ENCODE measurements around the gene CC2D1A. TPM values are rescaled to one million over a fixed set of nuclear protein-coding genes. Genes with fewer than 3 reads are reported as not detected.

The CC2D1A gene
- total RNA-seq = 10 to 100 TPM; 19.9 to 39.5 TPM
- 10 to 100 TPM; 19.3 to 38.9 TPM for polyA plus RNA-seq
- long read RNA-seq, donor 1, partial matches to known transcripts = 5 of 5 reads
- long read RNA-seq, donor 1, other reads (novel, unspliced or antisense) = 0 of 5 reads
- long read RNA-seq, donor 2 = 0 reads
- long read RNA-seq, donor 3, partial matches to known transcripts = 0 of 2 reads
- long read RNA-seq, donor 3, other reads (novel, unspliced or antisense) = 0 of 2 reads
- long read RNA-seq, donor 4, partial matches to known transcripts = 6 of 6 reads
- long read RNA-seq, donor 4, other reads (novel, unspliced or antisense) = 0 of 6 reads
- long read RNA-seq, donor 5, partial matches to known transcripts = 10 of 11 reads
- long read RNA-seq, donor 5, other reads (novel, unspliced or antisense) = 0 of 11 reads

GRCh38 chr19:13905634-13906520 is at the start of gene CC2D1A, which contains the start of gene BRME1:
Gene CC2D1A (plus strand): TSS chr19:13906201. CDS start chr19:13906442, 241 bp downstream.
Gene BRME1 (minus strand): TSS chr19:13906117. CDS start chr19:13904892, 1,225 bp downstream.
- H3K9me3 ChIP-seq (ENCODE audit: control insufficient read depth in 4 of 4, insufficient read depth in 3 of 4, low read length in 3 of 4) = no peaks in the 10 kb centered on the region
- peaks cover 0 to 11% (median 3%) of the 10 kb centered on the region in 5 donors for H3K4me1 ChIP-seq (ENCODE audit: control insufficient read depth in 5 of 5, insufficient read depth in 5 of 5, low read length in 5 of 5)
- peak; percentile 98 for ATAC-seq (ENCODE audit: insufficient read depth, low FRiP score)
- peak within 1 kb of the TSS in 1 of 2 donors; percentile 82 for H3K27ac ChIP-seq (ENCODE audit: low read depth in 1 of 2, low read length in 1 of 2)
- peak; percentile 84 to 91 (median 91) for DNase-seq
- H3K9ac ChIP-seq (ENCODE audit: insufficient read depth in 1 of 2, low read length in 2 of 2) = peak within 1 kb of the TSS; percentile 28 to 49
- no peak for TF ChIP-seq CTCF (IDR thresholded peaks at IDR 0.05; ENCODE audit: control extremely low read depth, extremely low read depth)
- H3K4me3 ChIP-seq = peak within 1 kb of the TSS; percentile 97
- H3K27me3 ChIP-seq (ENCODE audit: control insufficient read depth in 3 of 3, insufficient read depth in 3 of 3, low read length in 2 of 3) = no peaks in the 10 kb centered on the region
- H3K36me3 ChIP-seq (ENCODE audit: control insufficient read depth in 4 of 4, insufficient read depth in 4 of 4, low read length in 4 of 4) = peaks cover 0 to 8% (median 0%) of the 10 kb centered on the region in 4 donors
- WGBS, 2 donors = 5 to 8% methylated on average over 74 to 86 of the region's 86 CpGs

- H3K4me1 ChIP-seq (ENCODE audit: control insufficient read depth in 5 of 5, insufficient read depth in 5 of 5, low read length in 5 of 5) = peaks cover 0 to 6% (median 4%) of the 10 kb centered on the region in 5 donors
- WGBS, 2 donors = 72 to 76% methylated on average over 2 of the region's 2 CpGs
- H3K27ac ChIP-seq (ENCODE audit: low read depth in 1 of 2, low read length in 1 of 2) = peak overlapping the region in 1 of 2 donors; percentile 47
- H3K36me3 ChIP-seq (ENCODE audit: control insufficient read depth in 4 of 4, insufficient read depth in 4 of 4, low read length in 4 of 4) = no peaks in the 10 kb centered on the region
- TF ChIP-seq CTCF (IDR thresholded peaks at IDR 0.05; ENCODE audit: control extremely low read depth, extremely low read depth) = no peak
- ATAC-seq (ENCODE audit: insufficient read depth, low FRiP score) = no peak
- no peaks in the 10 kb centered on the region for H3K27me3 ChIP-seq (ENCODE audit: control insufficient read depth in 3 of 3, insufficient read depth in 3 of 3, low read length in 2 of 3)
- no peak for DNase-seq
- no peak overlapping the region for H3K4me3 ChIP-seq
- H3K9me3 ChIP-seq (ENCODE audit: control insufficient read depth in 4 of 4, insufficient read depth in 3 of 4, low read length in 3 of 4) = no peaks in the 10 kb centered on the region
- H3K9ac ChIP-seq (ENCODE audit: insufficient read depth in 1 of 2, low read length in 2 of 2) = no peak overlapping the region
These were observed 49.5 kb upstream of the CC2D1A start for GRCh38 chr19:13856497-13856896.

GRCh38 chr19:13859361-13859880 is 46.6 kb upstream of the CC2D1A start:
- DNase-seq (no peak), ATAC-seq (ENCODE audit: insufficient read depth, low FRiP score) (no peak)
- H3K36me3 ChIP-seq (ENCODE audit: control insufficient read depth in 4 of 4, insufficient read depth in 4 of 4, low read length in 4 of 4) = no peaks in the 10 kb centered on the region
- H3K9me3 ChIP-seq (ENCODE audit: control insufficient read depth in 4 of 4, insufficient read depth in 3 of 4, low read length in 3 of 4) = no peaks in the 10 kb centered on the region
- peaks cover 0 to 17% (median 5%) of the 10 kb centered on the region in 5 donors for H3K4me1 ChIP-seq (ENCODE audit: control insufficient read depth in 5 of 5, insufficient read depth in 5 of 5, low read length in 5 of 5)
- peaks cover 0 to 2% (median 0%) of the 10 kb centered on the region in 3 donors for H3K27me3 ChIP-seq (ENCODE audit: control insufficient read depth in 3 of 3, insufficient read depth in 3 of 3, low read length in 2 of 3)
- no peak overlapping the region for H3K9ac ChIP-seq (ENCODE audit: insufficient read depth in 1 of 2, low read length in 2 of 2)
- 95 to 96% methylated on average over 3 of the region's 3 CpGs for WGBS, 2 donors
- no peak for TF ChIP-seq CTCF (IDR thresholded peaks at IDR 0.05; ENCODE audit: control extremely low read depth, extremely low read depth)
- H3K4me3 ChIP-seq = no peak overlapping the region
- no peak overlapping the region for H3K27ac ChIP-seq (ENCODE audit: low read depth in 1 of 2, low read length in 1 of 2)

Data from lung (tissue), 16 donors.